Activated naive CD8-positive, alpha-beta T cell treated with anti-CD3 and anti-CD28 coated beads, Interleukin-2, amount 50 U/mL, for 16 hours (primary cell): ENCODE results near the gene SPDYE1.
A peak's percentile ranks its signal among the peaks of the same experiment; 100 is the strongest.
"Not testable (repeated sequence)": the region's sequence is repeated elsewhere in the genome, so short reads cannot be mapped to it uniquely, and the experiment has no call there.

ENCODE experiments used
- DNase-seq: peaks from one replicate; pipeline ENCODE4 v3.0.0-alpha.2; 2020; ENCODE audit warnings: low read depth, low spot score

The SPDYE1 gene

DNA sequence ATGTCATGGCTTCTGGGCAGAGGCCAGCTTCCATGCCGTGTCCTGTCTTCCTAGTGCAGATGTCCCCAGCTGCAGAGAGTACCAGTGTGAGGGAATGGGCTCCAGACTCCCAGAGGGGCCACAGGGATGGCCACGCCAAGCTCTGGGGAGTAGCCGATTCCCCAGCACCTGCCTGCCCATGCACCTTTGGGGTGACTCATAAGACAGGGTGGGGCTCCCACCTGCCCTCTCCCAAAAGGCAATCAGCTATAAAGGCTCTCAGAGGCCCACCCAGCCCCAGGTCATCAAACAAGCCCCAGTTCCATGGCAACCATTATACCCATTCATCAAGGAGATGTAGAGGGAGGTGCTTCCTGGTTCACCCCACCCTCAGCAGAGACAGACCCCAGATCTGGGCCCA is at the start of gene SPDYE1:
TSS of gene SPDYE1 (plus strand) at position 366 of the 400 bp plus-strand sequence. CDS start 2,053 bp downstream, outside the sequence.
- DNase-seq, result not testable (repeated sequence)

- DNase-seq, result no peak
Measured at GRCh38 chr7:43952028-43952427, 45.7 kb upstream of the SPDYE1 start.

- no peak for DNase-seq
Measured at GRCh38 chr7:43953071-43953470, 44.6 kb upstream of the SPDYE1 start.

DNA sequence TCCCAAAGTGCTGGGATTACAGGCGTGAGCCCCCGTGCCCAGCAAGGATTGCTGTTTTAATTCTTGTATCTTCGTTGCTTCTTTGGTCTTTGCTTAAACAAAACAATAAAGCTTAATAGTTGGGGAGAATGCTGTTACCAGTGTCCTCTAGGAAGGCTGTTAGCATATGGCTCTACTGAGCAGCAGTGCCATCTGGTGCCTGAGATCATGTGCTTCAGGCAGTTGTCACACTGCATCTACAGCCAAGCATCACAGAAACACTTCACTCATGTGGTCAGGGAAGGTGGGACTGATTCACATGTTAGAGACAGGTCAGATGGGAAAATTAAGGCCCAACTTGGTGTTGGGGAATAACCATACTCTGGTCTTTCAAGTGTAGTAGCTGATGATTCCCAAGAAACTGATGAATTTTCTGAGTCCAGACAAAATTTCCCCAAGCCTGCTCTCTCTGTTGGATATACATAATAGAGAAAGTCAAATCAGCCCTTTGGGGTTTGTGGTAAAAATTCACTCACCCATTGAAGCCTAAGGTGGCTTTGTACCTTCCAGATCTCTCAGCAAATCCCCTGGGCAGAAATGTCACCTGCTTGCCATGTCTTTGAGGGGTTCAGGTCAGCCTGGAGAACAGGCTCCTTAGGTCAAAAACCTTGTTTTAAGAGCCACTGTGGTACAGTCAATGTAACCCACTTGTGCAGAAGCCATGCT is 43.0 kb upstream of the SPDYE1 start:
- no peak for DNase-seq

GRCh38 chr7:43956027-43956426 is 41.7 kb upstream of the SPDYE1 start:
- no peak for DNase-seq

DNA sequence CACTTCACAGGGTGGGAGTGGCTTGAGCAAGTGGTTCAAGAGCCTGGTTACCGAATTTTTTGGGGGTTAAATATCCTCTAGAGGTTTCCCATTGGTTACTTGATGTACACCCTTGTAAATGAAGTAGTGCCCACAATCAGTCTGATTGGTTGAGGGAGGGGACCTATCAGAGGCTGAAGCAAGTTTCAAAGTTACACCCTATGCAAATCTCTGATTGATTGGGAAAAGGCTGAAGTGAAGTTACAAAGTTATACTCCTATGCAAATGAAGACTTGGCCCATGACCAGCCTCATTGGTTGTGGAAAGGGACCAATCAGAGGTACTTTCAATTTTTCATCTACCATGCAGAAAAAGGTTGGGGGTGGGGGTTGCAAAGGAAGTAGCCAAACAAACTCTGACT is 36.8 kb upstream of the SPDYE1 start:
- no peak for DNase-seq

DNA sequence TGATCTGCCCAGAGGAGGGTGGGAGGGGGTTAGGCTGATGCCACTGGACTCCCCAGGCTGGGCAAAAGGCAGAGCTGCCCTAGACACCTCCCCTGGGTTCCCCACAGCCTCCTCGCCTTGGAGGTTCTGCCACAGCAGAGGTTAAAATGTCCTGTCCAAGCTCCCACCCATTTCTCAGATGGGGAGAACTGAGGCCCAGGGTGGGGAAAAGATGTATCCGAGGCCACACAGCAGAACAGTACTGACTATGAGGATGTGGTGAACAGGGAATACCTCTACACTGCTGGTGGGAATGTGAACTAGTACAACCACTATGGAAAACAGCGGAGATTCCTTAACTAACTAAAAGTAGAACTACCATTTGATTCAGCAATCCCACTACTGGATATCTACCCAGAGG is 31.3 kb upstream of the SPDYE1 start:
- DNase-seq, result not testable (repeated sequence)

GRCh38 chr7:43968172-43969040 is 29.3 kb upstream of the SPDYE1 start:
- not testable (repeated sequence) for DNase-seq

DNA sequence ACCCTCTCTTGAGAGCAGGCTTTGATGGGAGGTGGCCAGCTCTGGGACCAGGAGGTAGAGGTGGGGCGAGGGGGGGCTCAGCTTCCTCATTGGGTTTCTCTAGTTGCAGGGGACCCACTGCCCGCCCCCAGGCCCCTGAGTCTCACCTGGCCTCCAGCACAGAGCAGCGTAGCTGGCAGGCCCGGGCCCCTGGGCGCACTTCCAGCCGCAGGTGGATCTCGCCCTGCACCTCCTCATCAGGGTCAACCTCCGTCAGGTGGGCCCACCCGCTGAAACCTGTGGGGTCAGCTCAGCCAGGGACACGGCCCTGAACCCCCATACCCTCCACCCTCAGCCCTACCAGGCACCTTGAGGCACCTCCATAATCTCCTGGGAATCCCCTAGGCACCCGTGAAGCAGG is 28.1 kb upstream of the SPDYE1 start:
- DNase-seq, result not testable (repeated sequence)

- not testable (repeated sequence) for DNase-seq
Measured at GRCh38 chr7:43970698-43971097, 27.0 kb upstream of the SPDYE1 start.

DNA sequence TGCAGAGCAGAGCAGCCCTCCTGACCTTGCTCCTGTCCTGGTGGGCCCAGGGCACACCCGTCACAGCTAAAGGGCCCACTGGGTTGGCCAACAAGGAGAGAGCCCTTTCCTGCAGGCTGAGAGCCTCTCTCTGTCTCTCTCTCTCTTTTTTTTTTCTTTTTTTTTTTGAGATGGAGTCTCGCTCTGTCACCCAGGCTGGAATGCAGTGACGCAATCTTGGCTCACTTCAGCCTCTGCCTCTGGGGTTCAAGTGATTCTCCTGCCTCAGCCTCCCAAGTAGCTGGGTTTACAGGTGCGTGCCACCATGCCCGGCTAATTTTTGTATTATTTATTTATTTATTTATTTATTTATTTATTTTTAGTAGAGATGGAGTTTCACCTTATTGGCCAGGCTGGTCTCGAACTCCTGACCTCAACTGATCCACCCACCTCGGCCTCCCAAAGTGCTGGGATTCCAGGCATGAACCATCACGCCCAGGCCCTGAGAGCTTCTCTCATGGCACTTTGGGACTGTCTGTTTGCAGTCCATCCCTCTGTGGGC is 23.6 kb upstream of the SPDYE1 start:
- not testable (repeated sequence) for DNase-seq

DNA sequence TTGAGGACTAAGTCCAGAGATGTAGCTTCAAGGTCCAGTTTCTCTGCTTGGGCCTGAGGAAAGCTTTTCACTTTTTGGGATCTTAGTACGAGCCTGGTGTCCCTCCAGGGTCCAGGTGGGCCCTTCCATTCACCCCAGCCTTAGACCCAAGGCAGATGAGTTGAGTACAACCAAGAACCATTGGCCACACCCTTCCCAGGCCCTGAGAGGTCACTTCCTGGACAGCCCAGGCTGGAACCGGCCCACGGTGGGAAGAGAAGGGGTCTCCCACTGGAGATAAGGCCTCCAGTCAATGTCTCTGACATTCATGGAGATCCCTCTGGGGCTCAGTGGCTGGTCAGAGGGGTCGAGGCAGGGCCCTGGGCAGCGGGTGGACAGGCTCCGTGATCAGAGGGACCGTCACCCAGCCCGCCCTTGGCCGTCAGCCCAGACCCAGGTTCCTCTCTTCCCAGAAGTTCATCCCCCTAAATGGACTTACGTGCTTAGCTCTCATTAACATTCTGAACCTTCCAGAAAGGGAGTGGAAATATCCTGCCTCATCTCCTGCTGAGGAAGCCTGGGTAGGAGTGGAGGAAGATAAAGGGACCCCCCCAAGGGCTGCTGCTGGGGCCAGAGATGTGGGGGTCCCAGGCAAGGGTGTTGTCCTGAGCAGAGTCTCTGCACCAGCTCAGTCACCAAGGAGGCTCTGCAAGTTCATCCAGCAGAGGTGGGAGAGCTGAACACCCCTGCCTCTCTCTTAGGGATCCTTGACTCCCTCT is 22.8 kb upstream of the SPDYE1 start:
- DNase-seq, result not testable (repeated sequence)

DNA sequence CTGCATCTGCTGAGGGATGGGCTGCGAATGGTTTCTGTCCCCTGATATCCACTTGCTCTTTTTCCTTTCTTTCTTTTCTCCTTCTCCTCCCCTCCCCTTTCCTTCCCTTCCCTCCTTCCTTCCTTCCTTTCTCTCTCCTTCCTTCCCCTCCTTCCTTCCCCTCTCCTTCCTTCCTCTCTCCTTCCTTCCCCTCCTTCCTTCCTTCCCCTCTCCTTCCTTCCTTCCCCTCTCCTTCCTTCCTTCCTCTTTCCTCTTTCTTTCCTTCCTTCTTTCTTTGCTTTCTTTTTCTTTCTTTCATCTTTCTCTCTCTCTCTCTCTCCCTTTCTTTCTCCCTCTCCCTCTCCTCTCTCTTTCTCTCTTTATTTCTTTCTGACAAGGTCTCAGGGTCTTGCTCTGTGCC is 20.2 kb upstream of the SPDYE1 start:
- no peak for DNase-seq

DNA sequence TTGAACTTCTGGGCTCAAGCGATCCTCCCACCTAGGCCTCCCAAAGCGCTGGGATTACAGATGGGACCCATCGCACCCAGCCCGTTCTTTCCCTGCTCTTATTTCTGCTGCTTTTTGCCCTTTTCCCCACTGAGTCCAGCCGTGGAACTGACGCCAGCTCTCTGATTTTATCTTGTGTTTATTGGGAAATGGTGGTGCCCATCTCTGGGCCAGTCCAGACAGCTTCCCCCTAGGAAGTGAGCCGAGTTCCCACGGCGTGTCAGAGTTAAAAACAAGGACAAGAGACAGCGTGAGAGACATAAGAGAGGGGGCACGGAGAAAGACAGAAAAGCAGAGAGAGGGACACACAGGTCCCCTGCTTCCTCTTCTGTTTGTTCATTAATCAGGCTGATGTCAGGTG is 19.6 kb upstream of the SPDYE1 start:
- not testable (repeated sequence) for DNase-seq

GRCh38 chr7:43982848-43983247 is 14.8 kb upstream of the SPDYE1 start:
- DNase-seq, result not testable (repeated sequence)

GRCh38 chr7:43983736-43984135 is 14.0 kb upstream of the SPDYE1 start:
- DNase-seq, result not testable (repeated sequence)

DNA sequence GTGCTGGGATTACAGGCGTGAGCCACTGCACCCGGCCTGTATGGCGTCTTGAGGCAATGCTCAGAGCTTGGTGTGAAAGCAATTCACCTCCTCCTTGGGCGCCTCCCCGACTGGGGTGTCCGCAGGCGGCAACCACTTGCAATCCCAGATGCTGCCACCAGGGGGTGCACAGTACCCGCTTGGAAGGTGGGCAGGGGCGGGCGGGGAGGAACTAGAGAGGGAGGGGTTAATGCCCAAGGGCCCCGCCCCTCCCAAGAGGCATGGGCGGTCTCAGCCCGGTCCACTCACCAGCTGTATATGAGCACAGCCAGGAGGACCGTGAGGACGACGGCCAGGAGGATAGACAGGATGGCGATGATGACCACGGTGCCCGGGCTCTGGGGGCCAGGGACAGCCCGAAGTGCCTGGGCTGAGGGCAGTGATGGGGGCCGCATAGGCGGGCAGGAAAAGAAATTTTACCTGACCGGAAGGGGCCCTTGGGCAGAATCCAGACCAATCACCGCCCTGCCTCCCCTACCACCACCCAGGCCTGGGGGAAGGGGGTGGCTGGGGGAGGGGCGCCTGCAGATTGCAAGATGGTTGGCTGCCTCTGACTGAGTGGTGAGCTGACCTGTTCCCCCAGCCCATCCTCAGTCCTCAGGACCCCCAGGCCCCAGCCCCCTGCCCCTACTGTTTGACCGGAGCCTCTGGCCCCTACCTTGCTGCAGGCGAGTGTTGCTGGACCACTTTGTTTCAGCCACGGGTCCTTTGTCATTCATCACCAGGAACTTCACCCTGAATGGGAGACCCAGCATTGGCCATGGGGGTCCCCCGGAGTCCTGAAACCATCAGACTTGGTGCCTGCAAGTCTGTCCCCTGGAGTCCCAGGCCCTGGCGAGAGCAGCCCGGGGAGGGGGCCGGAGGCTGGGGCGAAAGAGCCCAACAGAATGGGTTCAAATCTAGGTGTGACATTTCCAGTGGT is 11.5 kb upstream of the SPDYE1 start:
- peak; percentile 70 for DNase-seq

GRCh38 chr7:43987476-43987875 is 10.2 kb upstream of the SPDYE1 start:
- not testable (repeated sequence) for DNase-seq

DNA sequence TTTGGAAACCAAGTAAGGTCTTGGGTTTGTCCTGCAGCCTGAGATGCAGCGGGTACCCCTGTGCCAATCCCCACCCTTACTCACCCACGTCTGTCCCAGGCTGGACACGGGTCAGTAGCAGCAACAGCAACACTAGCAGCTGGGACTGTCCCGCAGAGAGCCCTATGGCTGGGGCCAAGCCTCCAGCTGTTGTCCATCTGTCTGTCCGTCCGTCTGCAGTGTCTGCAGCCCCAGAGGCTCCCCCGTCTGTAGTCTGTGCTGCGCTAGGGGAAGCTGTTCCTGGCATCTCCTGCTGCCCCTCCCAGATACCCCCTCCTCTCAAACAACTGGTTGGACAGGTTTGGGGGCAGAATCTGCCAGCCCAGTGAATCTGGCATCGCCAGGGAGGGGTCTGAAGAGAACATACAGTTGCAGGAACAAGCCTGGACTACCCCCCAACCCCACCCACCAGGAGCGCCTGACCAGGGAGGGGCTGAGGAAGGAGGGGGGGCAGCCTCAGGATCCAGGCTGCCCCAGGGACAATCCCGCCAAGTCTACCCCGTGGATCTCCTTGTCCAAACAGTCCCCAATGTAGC is 7.6 kb upstream of the SPDYE1 start:
- DNase-seq, result not testable (repeated sequence)

DNA sequence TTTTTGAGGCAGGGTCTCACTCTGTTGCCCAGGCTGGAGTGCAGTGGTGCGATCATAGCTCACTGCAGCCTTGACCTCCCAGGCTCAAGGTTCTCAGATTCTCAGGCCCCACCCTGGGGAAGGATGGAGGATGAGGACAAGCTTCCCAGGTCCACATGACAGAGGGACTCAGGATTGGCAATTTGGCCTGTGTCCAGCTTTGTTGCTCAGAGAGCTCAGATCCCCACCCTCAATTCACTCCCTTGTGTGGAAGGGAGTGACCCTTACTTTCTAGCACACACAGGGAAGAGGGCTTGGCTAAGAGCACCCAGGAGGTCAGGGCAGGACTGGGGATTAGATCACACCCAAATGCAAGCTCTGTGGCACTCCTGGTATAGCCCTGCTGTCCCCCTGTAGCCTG is 6.9 kb upstream of the SPDYE1 start:
- not testable (repeated sequence) for DNase-seq
